Midbrain (tissue), 1 donor: ENCODE measurements around the gene ARHGEF10L.
A peak's percentile ranks its signal among the peaks of the same experiment; 100 is the strongest.

Source experiments
- DNase-seq: peaks from one replicate; lab custom pipeline; 2025; lab: John Stamatoyannopoulos, UW

Gene ARHGEF10L

DNA sequence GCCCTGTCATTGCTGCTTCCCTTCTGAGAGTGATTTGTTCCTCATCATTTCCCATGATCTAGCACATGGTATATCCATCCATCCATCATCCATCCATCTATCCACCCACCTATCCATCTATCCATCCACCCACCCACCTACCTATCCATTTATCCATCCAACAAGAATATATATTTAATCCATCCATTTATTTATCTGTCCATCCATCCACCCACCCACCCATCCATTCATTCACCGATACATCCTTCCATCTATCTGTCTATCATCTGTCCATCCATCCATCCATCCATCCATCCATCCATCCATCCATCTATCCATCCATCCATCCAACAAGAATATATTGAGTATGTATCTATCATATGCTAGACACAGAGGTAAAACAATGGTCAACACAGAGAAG is 115.7 kb downstream of the ARHGEF10L start:
- no peak for DNase-seq

DNA sequence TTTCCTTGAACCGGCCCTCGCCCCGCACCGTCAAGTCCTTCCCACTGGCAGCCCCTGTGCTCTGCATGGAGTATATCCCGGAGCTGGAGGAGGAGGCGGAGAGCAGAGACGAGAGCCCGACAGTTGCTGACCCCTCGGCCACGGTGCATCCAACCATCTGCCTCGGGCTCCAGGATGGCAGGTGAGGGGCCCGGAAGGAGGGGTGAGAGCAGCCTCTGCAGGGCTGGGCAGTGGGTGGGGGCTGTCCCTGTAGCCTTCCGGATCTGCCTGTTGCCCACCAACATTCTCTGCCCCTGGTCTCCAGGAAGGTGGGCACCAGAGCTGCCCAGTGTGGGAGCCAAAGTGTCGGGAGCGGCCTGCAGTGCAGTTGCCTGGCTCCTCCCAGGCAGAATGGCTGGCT is 116.4 kb downstream of the ARHGEF10L start:
- DNase-seq = no peak

DNA sequence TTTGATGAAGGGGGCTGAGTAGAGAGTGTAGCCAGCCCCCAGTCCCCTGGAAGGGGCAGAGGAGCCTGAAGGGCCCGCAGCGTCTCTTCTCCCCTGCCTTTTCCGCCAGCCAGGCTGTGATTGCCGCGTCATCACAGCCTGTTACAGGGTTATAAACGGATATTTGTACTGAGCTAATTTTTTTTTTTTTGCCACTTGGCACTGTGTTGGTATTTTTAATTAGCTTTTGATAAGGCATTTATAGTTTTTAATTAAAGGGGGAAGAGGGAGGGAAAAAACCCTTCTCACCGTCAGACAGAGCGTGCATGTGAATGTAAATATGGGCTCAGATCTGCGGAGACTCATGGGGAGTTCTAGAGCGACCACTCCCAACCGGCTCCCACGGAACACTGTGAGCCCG is 117.9 kb downstream of the ARHGEF10L start:
- DNase-seq = no peak

DNA sequence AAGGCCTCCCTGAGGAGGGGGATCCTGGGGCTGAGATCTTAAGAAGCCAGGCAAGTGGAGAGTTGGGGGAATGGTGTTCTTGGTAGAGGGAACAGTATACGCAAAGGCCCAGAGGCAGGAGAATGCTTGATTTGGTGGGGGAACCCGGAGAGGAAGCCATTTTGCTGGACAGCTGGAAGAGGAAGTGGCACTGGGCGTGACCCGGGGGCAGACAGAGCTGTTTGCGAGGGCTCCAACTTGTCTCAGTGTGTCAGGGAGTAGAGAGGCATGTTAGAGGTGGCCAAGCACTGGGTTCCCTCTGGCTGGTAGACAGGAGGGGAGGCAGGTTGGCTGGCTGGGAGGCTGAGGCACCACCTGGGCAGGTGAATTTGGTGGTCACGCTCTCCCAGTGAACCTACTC is 119.3 kb downstream of the ARHGEF10L start:
- no peak for DNase-seq

DNA sequence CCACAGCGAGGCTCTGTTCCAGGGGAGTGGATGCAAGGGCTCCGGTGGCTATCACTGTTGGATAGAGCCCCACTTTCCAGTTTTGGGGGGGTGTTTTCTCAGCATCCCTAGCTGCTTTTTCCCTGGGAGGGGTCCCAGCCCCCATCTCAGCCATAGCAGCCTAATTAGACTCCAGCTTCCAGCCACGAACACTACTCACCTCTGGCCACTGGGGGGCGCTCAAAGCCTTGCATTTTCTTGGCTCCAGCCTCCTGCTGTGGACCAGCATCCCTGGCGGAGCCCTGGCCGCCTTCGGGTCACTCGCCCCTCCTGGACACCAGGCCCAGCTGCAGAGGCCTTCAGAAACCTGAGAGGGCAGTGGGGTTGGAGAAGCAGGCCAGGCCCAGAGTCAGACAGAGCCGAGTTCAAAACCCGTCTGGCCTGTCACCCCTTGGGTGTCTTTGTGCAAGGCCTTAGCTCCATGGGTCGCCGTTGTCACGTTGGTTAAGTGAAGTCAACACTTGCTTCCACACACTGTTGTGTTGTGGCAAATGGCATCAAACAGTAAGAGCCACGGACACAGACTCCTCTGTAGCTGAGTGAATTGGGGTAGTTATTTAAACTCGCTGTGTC is 122.2 kb downstream of the ARHGEF10L start:
- peak; percentile 53 for DNase-seq

DNA sequence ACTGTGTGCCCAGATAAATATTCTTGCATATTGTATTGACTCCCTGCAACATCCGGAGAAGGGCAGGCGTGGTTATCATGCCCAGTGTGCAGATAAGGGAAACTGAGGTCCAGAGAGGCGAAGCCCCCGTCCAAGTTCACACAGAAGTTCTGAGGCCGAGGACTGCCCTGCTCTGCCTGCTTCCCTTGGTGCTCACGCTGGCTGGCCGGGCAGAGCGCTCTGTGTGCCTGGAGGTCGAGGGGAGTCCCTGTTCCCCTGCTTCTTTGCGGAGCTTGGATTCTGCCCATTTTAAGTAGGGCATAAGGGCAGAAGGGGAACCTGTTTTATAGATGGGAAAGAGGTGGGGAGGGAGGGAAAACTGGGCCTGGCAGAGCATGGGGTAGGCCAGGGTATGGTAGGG is 122.8 kb downstream of the ARHGEF10L start:
- no peak for DNase-seq

DNA sequence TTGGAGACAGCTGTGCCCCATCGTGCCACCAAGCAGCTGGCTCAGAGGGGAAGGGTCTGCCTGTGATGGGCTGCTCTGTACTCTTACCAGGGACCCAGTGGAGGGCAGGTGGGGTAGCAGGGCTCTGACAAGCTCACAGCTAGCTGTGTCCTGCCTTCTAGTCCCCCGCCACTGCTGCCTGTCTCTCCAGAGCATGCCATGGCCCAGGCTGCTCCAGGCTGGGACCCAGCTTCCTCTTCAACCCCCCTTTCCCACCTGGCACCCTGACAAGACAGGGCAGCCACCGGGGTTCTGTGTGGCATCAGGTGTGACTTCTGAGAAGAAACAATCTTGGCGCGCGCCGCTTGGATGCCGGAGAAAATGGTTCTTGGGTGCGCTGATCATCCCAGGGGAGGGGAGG is 123.3 kb downstream of the ARHGEF10L start:
- no peak for DNase-seq

DNA sequence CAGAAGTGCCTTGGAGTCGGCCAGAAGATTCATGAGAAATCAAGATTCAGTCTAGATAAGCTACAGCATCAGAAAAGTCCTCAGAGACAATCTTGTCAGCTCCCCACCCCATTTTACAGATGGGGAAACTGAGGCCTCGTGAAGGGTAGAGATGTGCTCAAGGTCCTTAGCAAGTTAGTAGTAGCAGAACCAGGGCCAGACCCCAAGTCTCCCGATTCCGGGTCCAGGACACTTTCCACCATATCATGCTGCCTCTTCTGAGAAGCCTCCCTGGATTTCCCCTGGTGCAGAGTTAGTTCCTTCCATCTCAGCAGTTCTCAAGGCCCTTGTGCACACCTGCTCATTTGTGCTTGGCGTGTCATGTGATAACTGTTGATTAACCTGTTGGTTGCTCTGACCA is 124.1 kb downstream of the ARHGEF10L start:
- no peak for DNase-seq

DNA sequence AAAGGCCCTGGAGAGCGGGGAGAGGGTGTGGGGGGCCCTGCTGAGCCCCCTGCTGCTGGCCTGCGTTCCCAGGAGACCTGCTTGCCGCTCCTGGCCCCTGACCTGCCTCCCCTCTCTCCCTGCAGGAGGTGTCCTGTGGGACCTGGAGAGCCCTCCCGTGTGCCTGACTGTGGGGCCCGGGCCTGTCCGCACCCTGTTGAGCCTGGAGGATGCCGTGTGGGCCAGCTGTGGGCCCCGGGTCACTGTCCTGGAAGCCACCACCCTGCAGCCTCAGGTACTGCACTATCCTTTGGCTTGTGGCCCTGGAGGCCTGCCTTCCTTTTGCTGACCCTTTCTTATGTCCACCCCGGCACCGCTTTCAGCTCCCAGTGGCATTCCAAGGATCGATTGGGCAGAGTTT is 124.8 kb downstream of the ARHGEF10L start:
- no peak for DNase-seq

DNA sequence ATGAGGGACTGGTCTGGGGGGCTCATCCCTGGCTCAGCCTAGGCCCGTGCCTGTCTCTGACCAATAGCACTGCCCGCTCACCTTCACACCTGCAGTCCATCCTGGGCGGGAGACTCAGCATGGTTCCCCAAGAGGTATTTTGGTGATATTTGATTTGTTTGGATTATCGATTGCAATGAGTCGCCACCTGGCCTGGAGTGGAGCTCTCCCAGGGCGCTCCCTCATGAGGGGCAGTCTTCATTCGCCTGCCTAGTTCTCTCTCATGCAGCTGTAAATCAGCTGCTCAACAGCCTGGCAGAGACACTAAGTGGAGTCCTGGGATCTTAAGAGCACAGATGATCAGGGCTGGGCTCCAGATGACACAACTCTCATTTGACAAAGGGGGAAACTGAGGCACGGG is 125.6 kb downstream of the ARHGEF10L start:
- DNase-seq = no peak

DNA sequence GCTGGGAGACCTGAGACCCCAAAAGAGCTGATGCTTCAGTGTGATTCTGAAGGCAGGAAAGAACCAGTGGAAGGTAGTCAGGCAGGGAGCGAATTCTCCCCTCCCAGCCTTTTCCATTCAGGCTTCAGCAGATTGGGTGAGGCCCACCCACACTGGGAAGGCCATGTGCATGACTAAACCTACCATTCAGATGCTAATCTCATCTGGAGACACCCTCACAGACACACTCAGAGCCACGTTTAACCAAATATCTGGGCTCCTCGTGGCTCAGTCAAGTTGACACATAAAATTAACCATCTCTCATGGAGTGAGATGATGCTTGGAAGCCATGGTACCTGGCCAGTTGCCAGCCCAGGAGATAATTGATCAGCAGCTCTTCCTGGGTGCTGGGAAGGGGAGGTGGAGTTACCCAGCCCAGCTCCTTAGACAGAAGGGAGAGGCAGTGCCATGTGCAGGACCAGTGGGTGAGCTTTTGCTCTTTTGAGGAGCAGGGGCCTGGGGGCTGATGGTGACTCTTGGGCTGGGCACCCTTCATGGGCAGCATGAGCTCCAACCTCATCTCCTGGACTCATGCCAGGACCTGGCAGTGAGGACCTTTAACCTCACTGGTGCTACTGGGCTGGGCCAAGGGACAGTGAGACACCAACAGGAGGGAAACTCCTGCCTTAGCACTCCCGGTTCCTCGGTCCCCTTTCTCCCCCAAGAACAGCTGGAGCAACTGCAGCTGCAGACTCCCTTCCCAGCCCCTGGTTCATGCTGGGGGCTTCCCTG is 126.6 kb downstream of the ARHGEF10L start:
- DNase-seq = no peak

DNA sequence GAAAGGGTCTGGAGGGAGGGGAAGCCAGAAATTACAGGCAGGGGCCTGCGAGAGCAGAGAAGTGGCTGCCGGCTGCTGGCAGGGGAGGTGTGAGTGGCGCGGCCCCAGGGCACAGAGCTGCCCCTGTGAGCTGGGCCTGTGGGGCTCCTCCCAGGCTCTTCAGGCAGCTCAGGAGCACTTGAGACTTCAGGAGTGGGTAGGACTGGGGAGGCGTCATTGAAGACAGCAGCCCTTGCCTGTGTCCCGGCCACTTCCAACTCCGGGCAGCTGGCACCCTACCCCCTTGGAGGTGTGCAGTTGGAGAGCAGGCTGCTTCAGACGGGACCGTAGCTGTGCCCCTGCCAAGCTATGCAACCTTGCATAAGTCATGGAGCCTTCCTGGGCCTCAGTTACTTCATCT is 128.1 kb downstream of the ARHGEF10L start:
- DNase-seq = no peak

DNA sequence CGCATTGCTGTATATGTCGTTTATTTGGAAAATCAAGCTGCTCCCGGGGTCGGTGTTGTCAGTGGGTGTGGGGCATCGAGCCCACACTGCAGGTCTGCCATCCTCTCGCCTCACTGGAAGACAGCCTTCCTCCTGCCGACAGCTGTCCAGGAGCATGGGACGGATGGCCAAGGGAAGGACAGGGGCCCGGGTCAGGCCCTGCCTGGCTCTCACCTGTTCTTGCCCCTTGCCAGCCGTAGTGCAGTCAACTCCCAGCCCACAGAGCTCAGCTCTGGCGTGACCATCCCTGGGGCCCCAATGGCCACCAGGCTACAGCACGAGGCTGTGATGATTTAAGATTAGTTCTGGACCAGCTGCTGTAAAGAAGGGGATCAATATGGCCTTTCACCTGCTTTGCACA is 128.7 kb downstream of the ARHGEF10L start:
- no peak for DNase-seq

DNA sequence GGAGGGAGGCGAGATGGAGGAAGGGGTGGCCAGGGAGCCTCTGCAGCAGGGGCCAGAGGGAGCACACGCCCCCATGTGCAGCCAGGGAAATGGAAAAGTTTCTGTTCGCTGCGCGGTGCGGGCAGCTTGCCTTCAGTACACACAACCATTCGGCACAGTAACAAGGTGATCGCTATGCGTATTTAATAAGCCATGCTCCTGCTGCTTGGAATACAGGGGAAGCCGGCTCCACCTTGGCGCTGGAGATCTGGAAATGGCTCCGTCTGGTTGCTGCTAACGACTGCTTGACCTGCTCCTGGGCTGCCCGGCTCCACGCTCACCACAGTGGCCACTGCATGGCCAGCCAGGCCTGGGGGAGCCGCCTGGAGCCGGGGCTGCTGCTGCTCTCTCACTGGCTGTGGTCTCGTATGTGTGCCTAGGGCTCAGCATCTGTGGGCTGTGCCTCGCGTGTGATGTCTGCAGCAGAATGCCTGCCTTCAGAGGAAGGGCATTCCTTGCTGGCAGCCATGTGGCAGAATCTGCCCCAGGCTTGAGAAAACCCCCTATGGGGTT is 129.2 kb downstream of the ARHGEF10L start:
- DNase-seq = no peak

DNA sequence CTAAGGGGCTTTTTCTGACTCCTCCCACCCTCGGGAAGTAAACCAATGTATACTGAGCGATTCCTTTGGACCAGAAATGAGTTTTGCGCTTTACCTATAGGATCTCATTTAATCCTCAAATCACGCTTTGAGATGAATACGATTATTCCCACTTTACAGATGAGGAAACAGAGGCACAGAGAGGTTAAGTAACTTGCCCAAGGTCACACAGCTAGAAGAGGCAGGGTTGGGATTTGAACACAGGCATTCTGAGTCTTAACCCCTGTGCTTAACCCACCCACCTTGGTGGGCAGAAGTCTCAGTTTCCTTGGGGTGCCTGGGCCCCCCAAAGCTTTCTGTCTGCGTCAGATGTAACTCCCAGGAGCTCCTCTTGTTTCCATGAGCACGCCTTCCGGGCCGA is 129.8 kb downstream of the ARHGEF10L start:
- DNase-seq = no peak

DNA sequence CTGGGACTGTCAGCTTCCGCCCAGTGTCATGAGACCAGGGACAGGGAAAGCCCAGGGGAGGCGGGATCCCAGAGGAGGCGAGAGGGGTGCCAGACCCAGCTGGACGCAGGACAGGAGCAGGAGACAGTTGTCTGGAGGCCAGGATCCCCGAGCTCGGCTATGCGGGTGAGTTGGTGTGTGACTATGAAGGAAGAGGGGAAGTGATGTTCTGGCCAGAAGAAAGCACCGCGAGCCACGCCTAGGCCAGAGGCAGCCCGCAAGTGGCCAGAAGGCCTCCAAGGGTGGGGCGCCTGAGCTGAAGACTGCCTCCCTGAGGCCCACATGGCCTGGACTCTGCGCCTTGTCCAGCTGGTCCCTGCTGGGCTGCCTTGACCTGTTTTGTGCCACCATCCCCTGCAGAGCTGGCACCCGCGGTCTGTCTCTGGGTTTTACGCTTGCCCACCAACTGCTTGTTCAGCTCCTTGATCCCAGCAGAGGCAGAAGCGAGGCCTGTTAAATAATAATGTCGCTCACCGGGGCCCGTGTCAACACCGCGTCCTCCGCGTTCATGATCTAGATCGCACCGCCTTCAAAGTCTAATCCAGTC is 130.5 kb downstream of the ARHGEF10L start:
- DNase-seq = peak; percentile 37

DNA sequence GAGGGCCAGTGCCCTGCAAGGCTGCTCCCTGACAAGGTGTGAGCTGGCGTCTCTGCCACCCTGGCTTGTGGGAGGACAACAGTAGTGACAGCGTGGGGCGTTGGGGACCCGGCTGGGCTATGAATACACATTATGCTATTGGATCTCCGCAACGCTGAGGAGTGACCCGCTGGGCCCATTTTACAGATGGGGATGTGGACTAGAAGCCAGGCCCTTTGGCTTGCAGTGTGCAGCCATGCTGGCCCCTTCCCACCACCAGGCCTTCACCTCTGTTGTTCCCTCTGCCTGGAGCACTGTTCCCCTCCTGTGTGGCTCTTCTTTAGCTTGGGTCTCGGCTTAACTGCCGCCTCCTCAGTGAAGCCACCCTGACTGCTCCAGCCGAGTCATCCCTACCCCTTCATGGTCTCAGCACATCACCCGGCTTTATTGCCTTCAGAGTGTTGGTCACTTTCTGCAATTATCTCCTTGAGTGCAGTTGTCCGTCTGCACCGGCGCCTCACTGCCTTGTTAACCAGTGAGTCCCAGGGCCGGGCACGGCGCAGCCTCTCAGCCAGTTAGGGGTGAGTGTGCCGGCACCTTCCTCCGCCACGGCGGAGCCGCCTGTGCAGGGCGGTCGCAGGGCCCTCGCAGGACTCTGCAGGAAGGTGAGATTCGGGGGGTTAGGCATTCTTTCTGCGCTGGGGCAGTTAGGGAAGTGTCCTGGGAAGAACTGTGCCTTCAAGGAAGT is 131.3 kb downstream of the ARHGEF10L start:
- no peak for DNase-seq

DNA sequence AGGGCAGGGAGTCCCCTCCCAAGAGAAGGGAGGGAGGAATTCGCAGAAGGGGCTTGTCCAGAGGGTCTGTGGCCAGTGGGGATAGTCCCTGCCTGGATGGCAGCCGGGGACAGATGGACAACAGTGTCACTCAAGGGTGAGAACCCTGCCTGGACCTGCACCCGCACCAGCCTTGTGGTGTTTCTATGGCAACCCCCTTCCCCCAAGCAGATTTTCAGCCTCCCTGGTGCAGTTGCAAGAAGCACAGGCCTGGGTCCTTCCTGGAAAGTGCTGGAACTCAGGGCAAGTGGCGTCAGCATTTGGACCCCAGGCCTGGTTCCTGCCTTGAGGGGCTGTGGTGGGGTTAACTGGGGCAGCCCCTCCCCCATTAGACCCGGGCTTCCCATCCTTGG is 131.8 kb downstream of the ARHGEF10L start:
- DNase-seq = peak; percentile 28

DNA sequence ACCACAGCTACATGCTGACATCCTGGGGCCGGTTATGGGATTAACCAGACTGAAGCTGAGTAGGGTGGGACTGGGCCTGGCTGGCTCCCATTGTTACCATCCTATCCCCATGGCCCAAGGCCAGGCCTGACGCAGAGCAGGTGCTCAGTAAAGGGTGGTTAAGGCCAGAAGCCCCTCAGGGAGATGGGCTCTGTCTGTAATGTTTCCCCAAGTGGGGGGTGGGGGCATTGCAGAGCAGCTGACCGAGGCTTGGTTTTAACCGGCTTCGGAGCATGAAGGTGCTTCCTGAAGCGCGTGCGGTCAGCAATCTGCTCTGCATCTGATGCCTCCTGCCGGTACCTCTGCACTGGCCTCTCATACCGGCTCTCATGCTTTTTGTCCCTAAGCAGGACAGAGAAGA is 132.2 kb downstream of the ARHGEF10L start:
- DNase-seq = no peak

DNA sequence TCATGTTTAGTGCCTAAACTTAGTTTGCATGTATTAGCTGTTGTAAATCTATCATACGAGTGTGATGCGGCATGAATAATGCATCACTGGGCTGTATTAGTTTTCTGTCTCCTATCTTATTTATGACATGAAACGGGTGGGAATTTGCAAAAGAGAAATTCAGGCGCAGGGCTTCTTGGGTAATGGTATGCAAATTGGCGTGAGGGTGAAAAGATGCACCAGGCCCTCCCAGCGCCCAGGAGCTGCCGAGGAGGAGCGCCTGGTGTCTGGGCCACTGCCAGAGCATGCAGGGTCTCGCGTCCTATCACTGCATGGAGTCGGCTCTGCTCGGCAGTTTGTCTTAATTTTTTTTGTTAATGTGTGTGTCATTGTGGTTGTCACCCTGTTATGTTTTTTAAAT is 132.7 kb downstream of the ARHGEF10L start:
- DNase-seq = no peak

DNA sequence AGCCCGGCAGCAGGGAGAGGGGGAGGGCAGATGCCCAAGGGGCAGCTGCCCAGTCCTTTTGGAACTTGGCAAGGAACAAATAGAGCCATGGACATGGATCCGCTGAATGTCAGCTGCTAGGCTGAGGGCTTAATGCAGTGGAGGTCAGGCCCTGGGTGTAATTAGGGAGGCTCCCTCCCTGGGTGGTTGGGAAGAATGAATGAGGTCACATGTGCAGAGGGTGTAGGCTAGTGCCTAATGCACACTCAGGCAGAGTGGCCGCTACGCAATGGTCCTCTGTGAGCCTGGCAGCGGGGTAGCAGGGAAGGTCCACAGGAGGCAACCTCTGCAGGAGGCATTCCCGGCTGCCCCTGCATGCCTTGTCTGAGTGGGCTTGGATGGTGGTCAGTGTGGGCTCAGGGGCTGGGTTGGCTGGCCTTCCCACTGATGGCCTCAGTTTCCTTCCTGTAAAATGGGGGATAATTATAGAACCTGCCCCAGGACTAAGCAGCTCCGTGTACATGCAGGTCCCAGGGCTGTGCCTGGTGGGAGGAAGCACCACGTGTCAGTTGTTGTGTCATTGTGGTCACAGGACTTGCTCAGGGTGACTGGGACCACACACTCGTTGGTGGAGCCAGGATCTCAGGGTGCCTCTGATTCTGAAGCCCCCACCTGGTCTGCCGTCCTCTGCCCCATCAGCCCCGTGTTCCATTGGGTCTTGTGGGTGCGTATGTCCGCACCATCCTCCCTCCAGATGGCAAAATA is 134.0 kb downstream of the ARHGEF10L start:
- peak; percentile 25 for DNase-seq
